Measurements from ENCODE around the gene DUSP9. TPM values are rescaled to one million over a fixed set of nuclear protein-coding genes. Genes with fewer than 3 reads are reported as not detected.

Gene DUSP9
- total and polyA plus RNA-seq, 7 donors = not detected

DNA sequence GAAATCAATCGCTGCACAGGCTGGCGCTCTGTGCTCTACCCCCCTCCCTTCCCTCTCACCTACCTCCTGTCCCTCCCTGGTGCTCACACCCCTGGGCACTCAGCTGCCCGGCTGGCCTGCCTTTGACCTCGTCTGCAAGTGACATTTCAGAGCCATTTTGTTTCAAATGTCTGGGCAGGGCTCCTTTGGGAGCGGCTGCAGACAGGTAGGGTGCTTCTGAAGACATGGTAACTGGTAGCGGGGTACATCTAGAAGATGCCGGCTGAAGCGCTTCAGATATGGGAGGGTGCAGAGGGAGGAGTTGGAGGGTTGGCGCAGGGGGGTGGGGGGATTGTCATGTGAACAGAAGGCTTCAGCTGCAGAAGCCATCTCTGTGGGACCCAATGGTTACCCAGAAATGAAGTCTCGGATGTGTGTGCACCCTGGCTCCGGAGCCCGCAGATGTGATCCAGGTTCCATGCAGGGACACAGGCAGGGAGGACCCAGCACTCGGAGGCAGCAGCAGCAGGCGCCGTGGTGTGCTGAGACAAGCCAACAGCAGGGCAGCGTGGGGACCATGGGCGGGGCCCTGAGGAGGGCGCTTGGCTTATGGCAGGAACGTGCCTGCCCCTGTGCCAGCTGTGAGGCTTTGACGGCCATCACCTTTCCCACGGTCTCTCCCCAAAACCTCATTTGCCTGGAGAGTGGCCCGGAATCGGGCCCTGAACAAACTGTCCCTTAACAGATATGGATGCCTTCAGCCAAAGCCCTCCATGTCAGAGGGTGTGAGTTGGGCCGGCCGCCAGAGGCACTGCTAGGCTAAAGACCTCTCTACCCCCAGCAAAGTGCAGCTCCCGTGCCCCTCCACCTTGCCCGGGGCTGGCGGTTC is 7.6 kb upstream of the DUSP9 start:
- intact Hi-C loops (cut with DNase I) = no loop called here

DNA sequence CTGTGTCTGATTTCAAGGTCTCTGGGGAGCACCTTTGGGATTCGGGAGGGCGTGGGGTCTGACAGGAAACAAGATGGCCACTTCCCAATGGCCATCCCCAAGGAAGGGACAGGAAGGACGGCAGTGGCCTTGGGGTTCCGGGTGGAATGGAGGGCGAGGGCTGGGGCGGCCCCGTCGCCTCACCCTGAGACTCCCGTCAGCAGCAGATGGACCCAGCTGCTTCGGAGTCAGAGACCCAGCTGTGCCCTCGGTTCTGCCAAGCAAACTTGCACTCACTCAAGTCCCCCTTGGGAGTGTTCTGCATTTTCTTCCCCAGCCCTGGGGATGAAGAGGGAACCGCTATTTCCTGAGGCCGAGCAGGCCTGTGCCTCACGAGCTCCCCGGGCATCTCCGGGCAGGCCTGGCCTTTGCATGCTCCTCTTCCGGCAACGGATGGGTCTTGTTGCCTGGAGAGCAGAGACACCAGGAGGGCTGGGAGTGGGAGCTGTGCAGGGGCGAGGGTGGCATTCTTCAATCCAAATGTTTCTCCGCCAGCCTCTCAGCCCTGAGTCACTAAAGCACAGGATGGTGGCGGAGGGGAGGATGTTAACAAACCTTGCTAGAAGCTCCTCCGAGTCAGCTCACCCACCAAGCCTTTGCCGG is 6.8 kb upstream of the DUSP9 start:
- peak in 1 of 2 donors; percentile 33 for DNase-seq
- ATAC-seq = no peak
- Histone ChIP-seq H3K4me1 (peaks cover 4% of the 10 kb centered on the region), H3K27me3 (ENCODE audit: insufficient read depth in 3 of 3, low read length in 2 of 3) (peaks cover 0 to 39% (median 9%) of the 10 kb centered on the region in 3 donors), H3K4me3 (no peak overlapping the region), H3K27ac (no peak overlapping the region), H3K36me3 (ENCODE audit: insufficient read depth in 1 of 2, low read depth in 1 of 2) (no peaks in the 10 kb centered on the region), H3K9me3 (no peaks in the 10 kb centered on the region)
- TF ChIP-seq, protein P1, sequence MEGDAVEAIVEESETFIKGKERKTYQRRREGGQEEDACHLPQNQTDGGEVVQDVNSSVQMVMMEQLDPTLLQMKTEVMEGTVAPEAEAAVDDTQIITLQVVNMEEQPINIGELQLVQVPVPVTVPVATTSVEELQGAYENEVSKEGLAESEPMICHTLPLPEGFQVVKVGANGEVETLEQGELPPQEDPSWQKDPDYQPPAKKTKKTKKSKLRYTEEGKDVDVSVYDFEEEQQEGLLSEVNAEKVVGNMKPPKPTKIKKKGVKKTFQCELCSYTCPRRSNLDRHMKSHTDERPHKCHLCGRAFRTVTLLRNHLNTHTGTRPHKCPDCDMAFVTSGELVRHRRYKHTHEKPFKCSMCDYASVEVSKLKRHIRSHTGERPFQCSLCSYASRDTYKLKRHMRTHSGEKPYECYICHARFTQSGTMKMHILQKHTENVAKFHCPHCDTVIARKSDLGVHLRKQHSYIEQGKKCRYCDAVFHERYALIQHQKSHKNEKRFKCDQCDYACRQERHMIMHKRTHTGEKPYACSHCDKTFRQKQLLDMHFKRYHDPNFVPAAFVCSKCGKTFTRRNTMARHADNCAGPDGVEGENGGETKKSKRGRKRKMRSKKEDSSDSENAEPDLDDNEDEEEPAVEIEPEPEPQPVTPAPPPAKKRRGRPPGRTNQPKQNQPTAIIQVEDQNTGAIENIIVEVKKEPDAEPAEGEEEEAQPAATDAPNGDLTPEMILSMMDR (IDR thresholded peaks at IDR 0.05) = no peak
- intact Hi-C loops (cut with DNase I) = no loop called here
- 62 to 73% (median 70%) methylated on average over 16 to 23 of the region's 23 CpGs for WGBS, 3 donors

More for the DNA sequence above, 7.6 kb upstream of the DUSP9 start:
- Histone ChIP-seq H3K4me3 (no peak overlapping the region), H3K9me3 (no peaks in the 10 kb centered on the region), H3K36me3 (ENCODE audit: insufficient read depth in 1 of 2, low read depth in 1 of 2) (no peaks in the 10 kb centered on the region), H3K27ac (no peak overlapping the region), H3K27me3 (ENCODE audit: insufficient read depth in 3 of 3, low read length in 2 of 3) (peaks cover 0 to 31% (median 8%) of the 10 kb centered on the region in 3 donors), H3K4me1 (peaks cover 4% of the 10 kb centered on the region)
- no peak for ATAC-seq
- TF ChIP-seq, protein P1 (IDR thresholded peaks at IDR 0.05) = no peak
- WGBS, 3 donors = 69 to 72% (median 70%) methylated on average over 16 to 28 of the region's 28 CpGs
- DNase-seq = peak in 1 of 2 donors; percentile 31

DNA sequence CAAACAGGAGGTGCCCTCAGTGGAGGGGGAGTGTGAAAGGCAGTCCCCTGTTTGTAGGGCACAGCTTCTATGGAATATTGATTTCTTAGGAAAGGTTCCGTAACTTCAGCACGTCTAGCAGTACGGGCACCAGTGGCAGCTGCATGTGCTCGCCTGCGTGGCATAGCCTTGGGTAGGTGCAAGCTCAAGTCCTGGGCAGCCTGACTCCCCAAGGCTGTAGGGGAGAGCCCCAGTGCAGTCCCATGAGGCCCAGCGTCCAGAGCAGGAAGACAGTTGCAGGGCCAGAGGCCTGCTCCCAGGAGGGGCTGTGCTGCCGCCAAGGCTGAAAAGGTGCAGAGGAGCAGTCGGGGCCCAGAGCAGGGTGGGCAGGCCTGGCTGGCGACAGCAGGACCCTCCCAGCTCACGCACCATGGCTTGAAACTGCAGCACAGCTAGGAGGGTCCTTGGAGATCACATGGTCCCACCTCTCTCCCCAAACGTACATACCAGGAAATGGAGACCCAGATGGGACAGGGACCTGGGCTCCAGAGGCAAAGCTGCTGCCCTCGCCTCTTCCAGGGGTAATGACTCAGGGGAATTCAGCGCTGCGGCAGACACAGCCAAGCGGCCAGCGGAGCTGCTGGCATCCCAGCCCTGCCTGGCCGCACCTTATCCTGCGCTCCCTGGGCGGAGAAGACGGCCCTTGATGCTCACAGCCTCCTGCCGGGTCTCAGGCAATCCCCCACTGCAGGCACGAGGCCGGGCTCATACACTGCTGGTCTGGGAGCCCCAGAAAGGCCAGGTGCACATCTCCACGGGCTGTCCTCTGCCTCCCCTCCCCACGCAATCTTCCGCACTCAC is 6.0 kb upstream of the DUSP9 start:
- H3K27me3 ChIP-seq (ENCODE audit: insufficient read depth in 3 of 3, low read length in 2 of 3) = peaks cover 0 to 47% (median 9%) of the 10 kb centered on the region in 3 donors
- DNase-seq (peak in 1 of 2 donors; percentile 40), ATAC-seq (no peak)
- no peaks in the 10 kb centered on the region for H3K9me3 ChIP-seq
- TF ChIP-seq, protein P1 (IDR thresholded peaks at IDR 0.05) = no peak
- peaks cover 4% of the 10 kb centered on the region for H3K4me1 ChIP-seq
- whole genome bisulfite sequencing, 3 donors = 57 to 71% (median 61%) methylated on average over 20 to 26 of the region's 26 CpGs
- H3K27ac ChIP-seq = no peak overlapping the region
- no peaks in the 10 kb centered on the region for H3K36me3 ChIP-seq (ENCODE audit: insufficient read depth in 1 of 2, low read depth in 1 of 2)
- no peak overlapping the region for H3K4me3 ChIP-seq
- intact Hi-C loops (cut with DNase I) = no loop called here

DNA sequence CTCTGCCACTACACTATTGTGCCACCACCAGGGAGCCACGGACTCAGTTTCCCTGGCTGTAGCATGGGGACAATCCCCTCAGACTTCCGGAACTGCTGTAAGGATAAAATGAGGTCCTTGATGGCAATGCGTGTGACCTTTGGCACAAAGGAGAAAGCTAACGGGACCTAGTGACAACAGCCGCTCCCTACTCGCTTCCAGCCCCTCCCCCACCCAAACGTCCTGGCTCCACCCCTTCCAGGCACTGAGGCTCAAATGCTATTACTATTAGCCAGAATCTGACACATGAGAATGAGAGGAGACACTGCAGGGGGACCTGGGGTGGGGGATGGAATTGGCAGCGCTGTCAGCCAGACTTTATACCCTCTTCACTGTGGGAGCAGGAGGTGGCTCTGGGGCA is 5.4 kb upstream of the DUSP9 start:
- H3K27ac ChIP-seq = no peak overlapping the region
- DNase-seq (no peak), ATAC-seq (no peak)
- H3K9me3 ChIP-seq = no peaks in the 10 kb centered on the region
- H3K27me3 ChIP-seq (ENCODE audit: insufficient read depth in 3 of 3, low read length in 2 of 3) = peaks cover 0 to 52% (median 10%) of the 10 kb centered on the region in 3 donors
- H3K36me3 ChIP-seq (ENCODE audit: insufficient read depth in 1 of 2, low read depth in 1 of 2) = no peaks in the 10 kb centered on the region
- 26 to 33% (median 26%) methylated on average over 6 to 8 of the region's 8 CpGs for WGBS, 3 donors
- peaks cover 4% of the 10 kb centered on the region for H3K4me1 ChIP-seq
- H3K4me3 ChIP-seq = no peak overlapping the region
- intact Hi-C loops (cut with DNase I) = no loop called here
- TF ChIP-seq, protein P1 (IDR thresholded peaks at IDR 0.05) = no peak

Measured in psoas muscle (tissue), 8 donors.